RWPE2 (cell line): ENCODE data around the gene C16orf92.

Experiments used
- ATAC-seq: fragments of 200-7000 bp; cut with Tn5 transposase; 3 replicates; pipeline ENCODE4 v1.9.1; 2021; ENCODE audit warnings: low read depth
- DNase-seq: peaks from one replicate; pipeline ENCODE4 v3.0.0-alpha.2; 2020; ENCODE audit warnings: low spot score
- H3K27ac ChIP-seq: fragments of 450-650 bp; 2 replicates; pipeline ENCODE4 v1.5.1; 2017; ENCODE audit warnings: mild to moderate bottlenecking; ENCODE audit not compliant: poor library complexity, severe bottlenecking
- H3K27me3 ChIP-seq: fragments of 250-450 bp; sonication (Bioruptor Pico); 2 replicates; pipeline ENCODE4 v1.5.1; 2021; ENCODE audit warnings: mild to moderate bottlenecking, moderate library complexity; ENCODE audit not compliant: insufficient read depth, poor library complexity, severe bottlenecking
- H3K36me3 ChIP-seq: fragments of 250-450 bp; sonication (Bioruptor Pico); 2 replicates; pipeline ENCODE4 v1.5.1; 2020; ENCODE audit warnings: low read depth, mild to moderate bottlenecking, moderate library complexity
- H3K4me1 ChIP-seq: fragments of 250-450 bp; sonication (Bioruptor Pico); 2 replicates; pipeline ENCODE4 v1.5.1; 2021; ENCODE audit warnings: mild to moderate bottlenecking, moderate library complexity; ENCODE audit not compliant: insufficient read depth, poor library complexity, severe bottlenecking
- H3K4me3 ChIP-seq: fragments of 250-450 bp; sonication (Bioruptor Pico); 2 replicates; pipeline ENCODE4 v1.5.1; 2021; ENCODE audit warnings: mild to moderate bottlenecking, moderate library complexity; ENCODE audit not compliant: severe bottlenecking
- H3K9me3 ChIP-seq: fragments of 250-450 bp; sonication (Bioruptor Pico); 2 replicates; pipeline ENCODE4 v1.5.1; 2021; ENCODE audit warnings: mild to moderate bottlenecking, moderate library complexity; ENCODE audit not compliant: severe bottlenecking
- TF ChIP-seq, protein P1 (sequence below): fragments of 450-650 bp; IDR thresholded peaks from one replicate; pipeline ENCODE4 v1.5.1; 2017; ENCODE audit warnings: mild to moderate bottlenecking, moderate library complexity; ENCODE audit not compliant: poor library complexity, severe bottlenecking

C16orf92 gene

DNA sequence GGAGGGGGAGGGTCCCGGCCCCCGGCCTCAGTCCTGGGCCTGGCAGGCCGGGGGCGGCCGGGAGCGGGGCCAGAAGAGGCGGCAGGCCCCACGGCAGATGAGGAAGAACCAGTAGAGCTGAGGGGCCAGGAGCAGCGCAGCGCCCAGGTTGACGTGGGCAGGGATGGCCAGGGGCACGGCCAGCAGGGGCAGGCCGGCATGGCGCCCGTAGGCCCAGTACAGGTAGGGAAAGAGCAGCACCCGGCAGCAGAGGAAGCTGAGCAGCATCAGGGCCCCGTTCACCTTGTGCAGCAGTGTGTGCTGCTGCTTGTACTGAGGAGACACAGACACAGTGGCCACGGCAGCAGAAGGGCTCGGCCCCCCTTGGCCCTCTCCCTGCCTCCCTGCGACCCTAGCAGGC, 2.2 kb downstream of the C16orf92 start:
- H3K27ac ChIP-seq: no peak overlapping the region
- H3K4me3 ChIP-seq: no peak overlapping the region
- H3K36me3 ChIP-seq: no peaks in the 10 kb centered on the region
- ATAC-seq: no peak
- TF ChIP-seq, protein P1, sequence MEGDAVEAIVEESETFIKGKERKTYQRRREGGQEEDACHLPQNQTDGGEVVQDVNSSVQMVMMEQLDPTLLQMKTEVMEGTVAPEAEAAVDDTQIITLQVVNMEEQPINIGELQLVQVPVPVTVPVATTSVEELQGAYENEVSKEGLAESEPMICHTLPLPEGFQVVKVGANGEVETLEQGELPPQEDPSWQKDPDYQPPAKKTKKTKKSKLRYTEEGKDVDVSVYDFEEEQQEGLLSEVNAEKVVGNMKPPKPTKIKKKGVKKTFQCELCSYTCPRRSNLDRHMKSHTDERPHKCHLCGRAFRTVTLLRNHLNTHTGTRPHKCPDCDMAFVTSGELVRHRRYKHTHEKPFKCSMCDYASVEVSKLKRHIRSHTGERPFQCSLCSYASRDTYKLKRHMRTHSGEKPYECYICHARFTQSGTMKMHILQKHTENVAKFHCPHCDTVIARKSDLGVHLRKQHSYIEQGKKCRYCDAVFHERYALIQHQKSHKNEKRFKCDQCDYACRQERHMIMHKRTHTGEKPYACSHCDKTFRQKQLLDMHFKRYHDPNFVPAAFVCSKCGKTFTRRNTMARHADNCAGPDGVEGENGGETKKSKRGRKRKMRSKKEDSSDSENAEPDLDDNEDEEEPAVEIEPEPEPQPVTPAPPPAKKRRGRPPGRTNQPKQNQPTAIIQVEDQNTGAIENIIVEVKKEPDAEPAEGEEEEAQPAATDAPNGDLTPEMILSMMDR: no peak
- DNase-seq: no peak
- H3K4me1 ChIP-seq: no peaks in the 10 kb centered on the region
- peaks cover under 1% of the 10 kb centered on the region for H3K27me3 ChIP-seq
- no peaks in the 10 kb centered on the region for H3K9me3 ChIP-seq

DNA sequence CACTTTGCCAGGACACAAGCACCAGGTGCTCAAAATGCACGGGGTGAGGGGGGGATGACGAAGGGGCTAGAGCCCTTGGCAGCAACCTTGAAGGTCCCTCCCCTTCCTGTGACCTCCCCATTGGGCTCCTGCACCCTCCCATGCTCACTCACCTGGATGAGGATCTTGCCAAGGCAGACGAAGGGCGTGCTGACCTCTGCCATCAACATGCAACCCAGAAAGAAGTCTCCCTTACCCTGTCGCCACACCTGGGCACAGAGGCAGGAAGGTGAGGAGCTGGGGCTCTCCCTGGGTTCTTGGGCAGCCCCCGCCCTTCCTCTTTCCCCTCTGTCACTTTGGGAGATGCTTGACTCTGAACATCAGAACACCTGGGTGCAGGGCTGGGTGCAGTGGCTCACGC, 2.6 kb downstream of the C16orf92 start:
- DNase-seq (no peak), ATAC-seq (no peak)
- H3K4me1 ChIP-seq: no peaks in the 10 kb centered on the region
- no peaks in the 10 kb centered on the region for H3K9me3 ChIP-seq
- TF ChIP-seq, protein P1: no peak
- peaks cover 3% of the 10 kb centered on the region for H3K27me3 ChIP-seq
- no peak overlapping the region for H3K4me3 ChIP-seq
- H3K36me3 ChIP-seq: no peaks in the 10 kb centered on the region
- H3K27ac ChIP-seq: no peak overlapping the region

- no peaks in the 10 kb centered on the region for H3K36me3 ChIP-seq
- TF ChIP-seq, protein P1: no peak
- H3K4me1 ChIP-seq: no peaks in the 10 kb centered on the region
- no peaks in the 10 kb centered on the region for H3K9me3 ChIP-seq
- no peak for DNase-seq
- no peak for ATAC-seq
- H3K4me3 ChIP-seq: no peak overlapping the region
- H3K27me3 ChIP-seq: peaks cover 6% of the 10 kb centered on the region
- H3K27ac ChIP-seq: no peak overlapping the region
Observed at GRCh38 chr16:30026449-30026848, 3.5 kb downstream of the C16orf92 start.

GRCh38 chr16:30027588-30028437, 4.8 kb downstream of the C16orf92 start:
- no peak overlapping the region for H3K27ac ChIP-seq
- DNase-seq: no peak
- no peaks in the 10 kb centered on the region for H3K36me3 ChIP-seq
- no peak for ATAC-seq
- no peaks in the 10 kb centered on the region for H3K4me1 ChIP-seq
- H3K4me3 ChIP-seq: no peak overlapping the region
- H3K9me3 ChIP-seq: no peaks in the 10 kb centered on the region
- H3K27me3 ChIP-seq: peaks cover 8% of the 10 kb centered on the region
- TF ChIP-seq, protein P1: no peak
